Measurements from ENCODE around the gene PAXX.

Gene PAXX

DNA sequence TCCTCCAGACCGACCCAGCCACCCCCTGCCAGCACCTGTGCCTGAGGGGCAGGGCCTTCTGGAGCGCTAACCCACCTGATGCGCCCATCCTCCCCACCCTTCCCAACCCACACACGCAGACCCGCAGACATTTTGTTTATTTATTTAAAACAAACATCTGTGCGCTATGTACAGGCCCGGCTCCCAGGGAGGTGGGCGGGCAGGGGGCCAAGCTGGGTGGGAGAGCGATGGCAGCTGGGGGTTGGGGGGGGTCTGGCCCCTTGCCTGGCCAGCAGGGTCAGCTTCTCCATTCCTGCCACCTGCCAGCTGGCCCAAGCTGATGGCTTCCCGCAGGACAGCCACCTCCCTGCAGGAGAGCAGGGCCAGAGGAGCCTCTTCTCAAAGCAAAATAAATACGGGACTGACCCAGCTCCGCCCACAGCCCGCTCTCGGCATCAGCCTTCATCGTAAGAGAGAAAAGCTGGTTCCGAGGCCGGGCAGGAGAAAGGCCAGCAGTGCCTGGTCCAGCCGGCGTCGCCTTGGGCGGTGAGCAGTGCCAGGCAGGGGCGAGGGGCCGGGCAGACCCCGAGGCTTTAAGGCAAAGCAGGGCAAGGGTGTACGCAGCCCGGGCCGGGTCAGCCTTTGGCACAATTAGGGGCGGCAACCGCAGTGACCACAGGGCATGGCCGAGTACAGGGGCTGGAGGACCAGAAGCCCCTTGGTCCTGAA is 15.0 kb downstream of the PAXX start:
- Histone ChIP-seq H3K4me3 (replicated peaks; ENCODE audit: insufficient read depth, low read length) (no peak overlapping the region), H3K27ac (replicated peaks) (no peak overlapping the region)
- DNase-seq (ENCODE audit: low read depth in 1 of 2, low spot score in 1 of 2), result no peak

DNA sequence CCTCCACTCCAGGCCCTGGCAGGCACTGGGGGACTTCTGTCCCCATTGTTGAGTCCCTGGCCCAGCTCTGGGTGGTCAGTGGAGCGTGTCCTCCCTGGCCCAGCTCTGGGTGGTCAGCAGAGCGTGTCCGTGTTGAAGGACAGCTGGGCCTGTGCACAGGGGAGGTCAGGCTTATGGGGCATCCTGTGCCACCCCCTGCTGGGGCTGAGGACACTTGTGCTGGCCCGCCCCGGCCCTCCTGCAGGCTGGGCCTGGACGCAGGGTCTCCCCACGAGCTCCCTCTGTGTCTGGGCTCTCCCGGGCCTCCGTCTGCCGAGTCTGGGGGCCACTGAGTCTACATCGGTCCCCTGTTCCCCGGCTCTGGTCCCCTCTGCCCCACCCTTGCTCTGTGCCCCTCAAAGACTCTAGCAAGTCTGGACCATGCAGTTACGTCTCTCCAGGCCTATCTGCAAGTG is 15.6 kb downstream of the PAXX start:
- DNase-seq (ENCODE audit: low read depth in 1 of 2, low spot score in 1 of 2), result no peak
- H3K4me3 ChIP-seq (replicated peaks; ENCODE audit: insufficient read depth, low read length), result no peak overlapping the region
- no peak overlapping the region for H3K27ac ChIP-seq (replicated peaks)
- no peaks in the 10 kb centered on the region for H3K27me3 ChIP-seq (ENCODE audit: insufficient read depth, poor library complexity, severe bottlenecking)
- TF ChIP-seq, protein P1, sequence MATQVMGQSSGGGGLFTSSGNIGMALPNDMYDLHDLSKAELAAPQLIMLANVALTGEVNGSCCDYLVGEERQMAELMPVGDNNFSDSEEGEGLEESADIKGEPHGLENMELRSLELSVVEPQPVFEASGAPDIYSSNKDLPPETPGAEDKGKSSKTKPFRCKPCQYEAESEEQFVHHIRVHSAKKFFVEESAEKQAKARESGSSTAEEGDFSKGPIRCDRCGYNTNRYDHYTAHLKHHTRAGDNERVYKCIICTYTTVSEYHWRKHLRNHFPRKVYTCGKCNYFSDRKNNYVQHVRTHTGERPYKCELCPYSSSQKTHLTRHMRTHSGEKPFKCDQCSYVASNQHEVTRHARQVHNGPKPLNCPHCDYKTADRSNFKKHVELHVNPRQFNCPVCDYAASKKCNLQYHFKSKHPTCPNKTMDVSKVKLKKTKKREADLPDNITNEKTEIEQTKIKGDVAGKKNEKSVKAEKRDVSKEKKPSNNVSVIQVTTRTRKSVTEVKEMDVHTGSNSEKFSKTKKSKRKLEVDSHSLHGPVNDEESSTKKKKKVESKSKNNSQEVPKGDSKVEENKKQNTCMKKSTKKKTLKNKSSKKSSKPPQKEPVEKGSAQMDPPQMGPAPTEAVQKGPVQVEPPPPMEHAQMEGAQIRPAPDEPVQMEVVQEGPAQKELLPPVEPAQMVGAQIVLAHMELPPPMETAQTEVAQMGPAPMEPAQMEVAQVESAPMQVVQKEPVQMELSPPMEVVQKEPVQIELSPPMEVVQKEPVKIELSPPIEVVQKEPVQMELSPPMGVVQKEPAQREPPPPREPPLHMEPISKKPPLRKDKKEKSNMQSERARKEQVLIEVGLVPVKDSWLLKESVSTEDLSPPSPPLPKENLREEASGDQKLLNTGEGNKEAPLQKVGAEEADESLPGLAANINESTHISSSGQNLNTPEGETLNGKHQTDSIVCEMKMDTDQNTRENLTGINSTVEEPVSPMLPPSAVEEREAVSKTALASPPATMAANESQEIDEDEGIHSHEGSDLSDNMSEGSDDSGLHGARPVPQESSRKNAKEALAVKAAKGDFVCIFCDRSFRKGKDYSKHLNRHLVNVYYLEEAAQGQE (IDR thresholded peaks at IDR 0.05; ENCODE audit: insufficient replicate concordance, low read depth), result no peak
- TF ChIP-seq GABPA (IDR thresholded peaks at IDR 0.05; ENCODE audit: low read depth) (no peak), SPI1 (IDR thresholded peaks at IDR 0.05; ENCODE audit: borderline replicate concordance, low read depth) (no peak), POLR2AphosphoS5 (IDR thresholded peaks at IDR 0.05; ENCODE audit: low read depth) (no peak)
- TF ChIP-seq, protein P2, sequence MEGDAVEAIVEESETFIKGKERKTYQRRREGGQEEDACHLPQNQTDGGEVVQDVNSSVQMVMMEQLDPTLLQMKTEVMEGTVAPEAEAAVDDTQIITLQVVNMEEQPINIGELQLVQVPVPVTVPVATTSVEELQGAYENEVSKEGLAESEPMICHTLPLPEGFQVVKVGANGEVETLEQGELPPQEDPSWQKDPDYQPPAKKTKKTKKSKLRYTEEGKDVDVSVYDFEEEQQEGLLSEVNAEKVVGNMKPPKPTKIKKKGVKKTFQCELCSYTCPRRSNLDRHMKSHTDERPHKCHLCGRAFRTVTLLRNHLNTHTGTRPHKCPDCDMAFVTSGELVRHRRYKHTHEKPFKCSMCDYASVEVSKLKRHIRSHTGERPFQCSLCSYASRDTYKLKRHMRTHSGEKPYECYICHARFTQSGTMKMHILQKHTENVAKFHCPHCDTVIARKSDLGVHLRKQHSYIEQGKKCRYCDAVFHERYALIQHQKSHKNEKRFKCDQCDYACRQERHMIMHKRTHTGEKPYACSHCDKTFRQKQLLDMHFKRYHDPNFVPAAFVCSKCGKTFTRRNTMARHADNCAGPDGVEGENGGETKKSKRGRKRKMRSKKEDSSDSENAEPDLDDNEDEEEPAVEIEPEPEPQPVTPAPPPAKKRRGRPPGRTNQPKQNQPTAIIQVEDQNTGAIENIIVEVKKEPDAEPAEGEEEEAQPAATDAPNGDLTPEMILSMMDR (IDR thresholded peaks at IDR 0.05; ENCODE audit: insufficient read depth, low read length), result no peak

More for the DNA sequence above, 15.0 kb downstream of the PAXX start:
- TF ChIP-seq, protein P2 (IDR thresholded peaks at IDR 0.05; ENCODE audit: insufficient read depth, low read length), result no peak
- TF ChIP-seq, protein P1 (IDR thresholded peaks at IDR 0.05; ENCODE audit: insufficient replicate concordance, low read depth), result no peak
- TF ChIP-seq SPI1 (IDR thresholded peaks at IDR 0.05; ENCODE audit: borderline replicate concordance, low read depth) (no peak), GABPA (IDR thresholded peaks at IDR 0.05; ENCODE audit: low read depth) (no peak), POLR2AphosphoS5 (IDR thresholded peaks at IDR 0.05; ENCODE audit: low read depth) (no peak)
- H3K27me3 ChIP-seq (ENCODE audit: insufficient read depth, poor library complexity, severe bottlenecking), result no peaks in the 10 kb centered on the region

DNA sequence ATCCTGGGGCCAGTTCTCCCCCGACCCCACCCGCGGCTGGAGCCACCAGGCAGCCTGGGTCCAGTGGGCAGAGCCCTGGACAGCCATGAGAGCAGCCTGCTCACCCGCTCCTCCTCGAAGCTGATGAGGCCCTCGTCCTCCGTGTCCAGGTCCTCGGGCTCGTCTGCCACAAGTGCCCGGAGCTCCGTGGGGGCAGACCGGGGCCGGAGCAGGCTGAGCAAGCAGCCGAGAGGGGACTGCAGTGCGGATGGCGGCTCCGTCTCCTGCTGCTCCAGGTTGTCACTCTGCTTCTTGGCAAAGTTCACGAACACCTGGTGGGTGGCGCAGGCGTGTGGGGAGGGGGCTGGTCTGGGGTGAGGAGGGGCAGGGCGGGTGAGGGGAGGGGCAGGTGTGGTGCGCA is 16.1 kb downstream of the PAXX start:
- TF ChIP-seq POLR2AphosphoS5 (IDR thresholded peaks at IDR 0.05; ENCODE audit: low read depth) (no peak), GABPA (IDR thresholded peaks at IDR 0.05; ENCODE audit: low read depth) (no peak), SPI1 (IDR thresholded peaks at IDR 0.05; ENCODE audit: borderline replicate concordance, low read depth) (no peak)
- TF ChIP-seq, protein P1 (IDR thresholded peaks at IDR 0.05; ENCODE audit: insufficient replicate concordance, low read depth), result no peak
- TF ChIP-seq, protein P2 (IDR thresholded peaks at IDR 0.05; ENCODE audit: insufficient read depth, low read length), result no peak
- DNase-seq (ENCODE audit: low read depth in 1 of 2, low spot score in 1 of 2), result no peak
- no peak overlapping the region for H3K4me3 ChIP-seq (replicated peaks; ENCODE audit: insufficient read depth, low read length)
- H3K27ac ChIP-seq (replicated peaks), result no peak overlapping the region
- no peaks in the 10 kb centered on the region for H3K27me3 ChIP-seq (ENCODE audit: insufficient read depth, poor library complexity, severe bottlenecking)

Measured in HL-60 (cell line).